Gastrocnemius medialis (tissue), 4 donors: ENCODE measurements around the gene EHD4. TPM values are rescaled to one million over a fixed set of nuclear protein-coding genes. Genes with fewer than 3 reads are reported as not detected.

ENCODE experiments used
- ATAC-seq, 2 donors: fragments of 150-250 bp; one replicate each; pipeline ENCODE4 v1.9.1; 2016
- DNase-seq, 2 donors: peaks; one replicate each; pipeline ENCODE4 v3.0.0-alpha.2; 2019
- H3K27ac ChIP-seq, 4 donors: fragments of 200-600 bp; sonication (generic); 1 replicate in 1 of 4; 2 replicates in 3 of 4; pipeline ENCODE4 v1.5.1; 2016 to 2018; ENCODE audit warnings: mild to moderate bottlenecking in 2 of 4, moderate library complexity in 1 of 4
- H3K27me3 ChIP-seq, 3 donors: fragments of 200-600 bp; sonication (generic) in 2 of 3; 1 replicate in 1 of 3; 2 replicates in 2 of 3; pipeline versions ENCODE4 v1.5.1 to v1.6.0; 2016 to 2019; ENCODE audit warnings: mild to moderate bottlenecking in 1 of 3, moderate library complexity in 1 of 3
- H3K36me3 ChIP-seq, 2 donors: fragments of 200-600 bp; sonication (generic) in 1 of 2; one replicate each; pipeline ENCODE4 v1.5.1; 2017 to 2018
- H3K4me1 ChIP-seq, 2 donors: fragments of 200-600 bp; sonication (generic) in 1 of 2; one replicate each; pipeline ENCODE4 v1.5.1; 2016 to 2017; ENCODE audit warnings: mild to moderate bottlenecking in 2 of 2
- H3K4me3 ChIP-seq, 4 donors: fragments of 200-600 bp; sonication (generic) in 3 of 4; 1 replicate in 1 of 4; 2 replicates in 3 of 4; pipeline ENCODE4 v1.5.1; 2016 to 2019; ENCODE audit warnings: mild to moderate bottlenecking in 2 of 4
- H3K9me3 ChIP-seq, 3 donors: fragments of 200-600 bp; sonication (generic) in 2 of 3; 1 replicate in 1 of 3; 2 replicates in 2 of 3; pipeline ENCODE4 v1.5.1; 2016 to 2019
- POLR2A ChIP-seq, 2 donors: fragments of 450-650 bp; IDR thresholded peaks; one replicate each; pipeline ENCODE4 v1.6.1; 2017; ENCODE audit warnings: antibody characterized with exemption in 2 of 2, mild to moderate bottlenecking in 2 of 2, moderate library complexity in 2 of 2
- in situ Hi-C, 4 donors: fragments of 200-750 bp; cut with MboI; loops; one replicate each; pipeline versions ENCODE4 v1.15.0 to v1.8.0; 2017; ENCODE audit warnings: low sequenced_read_pairs in 4 of 4
- intact Hi-C: fragments of 100-400 bp; cut with DNase I; formaldehyde crosslinking; loops from one replicate; pipeline ENCODE4 v1.15.1; 2023; ENCODE audit warnings: low total_unique reads
- total RNA-seq, 4 donors: library from RNA; depleted of rRNA; stranded (reverse); fragments of >200 nt; gene quantifications; one replicate each; pipeline versions ENCODE4 v1.1.0 to v1.2.3, GENCODE V29; 2016
- TF ChIP-seq, protein P1 (sequence below), 5 experiments: fragments of 450-650 bp in 3 of 5; fragments of 200-600 bp in 2 of 5; sonication (generic) in 2 of 5; IDR thresholded peaks in 4 of 5; conservative IDR thresholded peaks in 1 of 5; 1 replicate in 4 of 5; 2 replicates in 1 of 5; pipeline ENCODE4 v1.5.1; 2016 to 2019; ENCODE audit warnings: antibody characterized with exemption in 5 of 5, mild to moderate bottlenecking in 3 of 5, moderate library complexity in 3 of 5

Gene EHD4
- total RNA-seq, 4 donors from 2014 or later, result 3.8 to 7.1 (median 4.3) TPM

DNA sequence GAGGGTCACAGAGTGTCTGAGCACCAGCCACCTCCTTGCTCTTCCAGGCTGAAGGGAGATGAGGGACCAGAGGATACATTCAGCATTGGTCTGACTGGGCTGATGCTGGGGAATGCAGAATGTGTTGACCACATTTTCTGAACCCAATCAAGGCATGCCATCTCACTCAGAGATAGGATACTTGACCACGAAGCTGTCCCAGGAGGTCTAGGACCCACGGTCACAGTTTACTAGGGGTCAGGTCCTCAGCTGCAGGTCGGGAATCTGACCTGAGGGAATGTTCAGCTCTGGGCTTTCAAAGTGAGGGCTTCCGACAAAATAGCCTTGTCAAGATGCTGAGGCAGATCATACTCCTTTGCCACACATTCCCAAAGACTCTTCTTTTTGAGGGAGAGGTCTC is 28.9 kb upstream of the EHD4 start:
- Histone ChIP-seq H3K27me3 (no peaks in the 10 kb centered on the region), H3K27ac (no peak overlapping the region), H3K36me3 (no peaks in the 10 kb centered on the region), H3K9me3 (no peaks in the 10 kb centered on the region), H3K4me1 (peaks cover 0 to 5% of the 10 kb centered on the region in 2 donors), H3K4me3 (no peak overlapping the region)
- DNase-seq, result no peak
- in situ Hi-C loops (no loop called here), intact Hi-C loops (no loop called here)
- no peak for ATAC-seq
- TF ChIP-seq POLR2A (IDR thresholded peaks at IDR 0.05), result no peak
- TF ChIP-seq, protein P1, sequence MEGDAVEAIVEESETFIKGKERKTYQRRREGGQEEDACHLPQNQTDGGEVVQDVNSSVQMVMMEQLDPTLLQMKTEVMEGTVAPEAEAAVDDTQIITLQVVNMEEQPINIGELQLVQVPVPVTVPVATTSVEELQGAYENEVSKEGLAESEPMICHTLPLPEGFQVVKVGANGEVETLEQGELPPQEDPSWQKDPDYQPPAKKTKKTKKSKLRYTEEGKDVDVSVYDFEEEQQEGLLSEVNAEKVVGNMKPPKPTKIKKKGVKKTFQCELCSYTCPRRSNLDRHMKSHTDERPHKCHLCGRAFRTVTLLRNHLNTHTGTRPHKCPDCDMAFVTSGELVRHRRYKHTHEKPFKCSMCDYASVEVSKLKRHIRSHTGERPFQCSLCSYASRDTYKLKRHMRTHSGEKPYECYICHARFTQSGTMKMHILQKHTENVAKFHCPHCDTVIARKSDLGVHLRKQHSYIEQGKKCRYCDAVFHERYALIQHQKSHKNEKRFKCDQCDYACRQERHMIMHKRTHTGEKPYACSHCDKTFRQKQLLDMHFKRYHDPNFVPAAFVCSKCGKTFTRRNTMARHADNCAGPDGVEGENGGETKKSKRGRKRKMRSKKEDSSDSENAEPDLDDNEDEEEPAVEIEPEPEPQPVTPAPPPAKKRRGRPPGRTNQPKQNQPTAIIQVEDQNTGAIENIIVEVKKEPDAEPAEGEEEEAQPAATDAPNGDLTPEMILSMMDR (IDR thresholded peaks at IDR 0.05 in 4 of 5, conservative IDR thresholded peaks at IDR 0.05 in 1 of 5), result no peak

DNA sequence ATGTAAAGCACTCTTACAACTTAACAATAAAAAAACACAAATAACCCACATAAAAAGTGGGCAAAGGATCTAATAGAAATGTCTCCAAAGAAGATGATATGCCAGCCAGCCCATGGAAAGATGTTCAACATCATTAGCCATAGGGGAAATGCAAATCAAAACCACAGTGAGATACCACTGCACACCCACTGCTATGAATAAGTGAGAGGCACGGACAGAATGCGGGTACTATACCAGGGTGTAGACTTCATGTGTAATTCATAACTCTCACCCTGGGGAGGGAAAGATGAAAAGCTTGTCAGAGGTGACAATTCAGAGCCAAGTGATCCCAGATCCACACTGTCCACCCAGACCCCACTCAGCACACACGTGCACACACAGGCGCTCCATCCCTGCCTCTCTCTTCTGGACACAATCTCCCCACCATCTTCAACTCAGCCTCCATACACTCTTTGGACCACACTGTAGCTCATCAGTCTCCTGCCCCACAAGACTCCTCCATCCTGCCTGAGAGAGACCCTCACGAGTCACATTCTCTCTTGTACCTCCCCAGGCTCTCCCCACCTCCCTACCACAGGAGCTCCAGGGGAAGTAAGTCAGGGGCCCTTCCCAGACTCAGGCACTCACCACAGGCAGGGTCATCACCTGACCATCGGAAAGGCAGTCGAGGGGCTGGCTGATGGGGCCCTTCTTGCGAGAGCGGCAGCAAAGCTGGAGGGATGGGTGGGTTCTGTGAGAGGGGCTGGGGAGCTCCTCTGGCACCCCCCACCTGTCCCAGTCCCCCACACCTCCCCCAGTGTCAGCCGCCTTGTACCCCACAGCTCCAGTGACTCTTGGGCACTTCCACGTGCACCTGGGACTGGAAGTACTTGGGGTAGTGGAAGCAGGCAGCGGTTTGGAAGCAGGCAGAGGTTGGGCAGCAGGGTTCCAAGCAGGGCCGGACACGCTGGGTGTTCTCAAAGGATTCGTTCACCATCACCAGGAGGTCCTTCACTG is 27.2 kb upstream of the EHD4 start:
- ATAC-seq, result no peak
- H3K27ac ChIP-seq, result no peak overlapping the region
- H3K36me3 ChIP-seq, result no peaks in the 10 kb centered on the region
- intact Hi-C loops (no loop called here), in situ Hi-C loops (loop anchor here in 2 of 4 donors (5.0 to 10.0 kb wide), 2 partner anchors 55 to 58 kb away; no protein-coding TSS in a partner anchor)
- TF ChIP-seq, protein P1 (IDR thresholded peaks at IDR 0.05 in 4 of 5, conservative IDR thresholded peaks at IDR 0.05 in 1 of 5), result no peak
- no peak for DNase-seq
- no peaks in the 10 kb centered on the region for H3K9me3 ChIP-seq
- peaks cover 15 to 19% of the 10 kb centered on the region in 2 donors for H3K4me1 ChIP-seq
- no peaks in the 10 kb centered on the region for H3K27me3 ChIP-seq
- no peak overlapping the region for H3K4me3 ChIP-seq

DNA sequence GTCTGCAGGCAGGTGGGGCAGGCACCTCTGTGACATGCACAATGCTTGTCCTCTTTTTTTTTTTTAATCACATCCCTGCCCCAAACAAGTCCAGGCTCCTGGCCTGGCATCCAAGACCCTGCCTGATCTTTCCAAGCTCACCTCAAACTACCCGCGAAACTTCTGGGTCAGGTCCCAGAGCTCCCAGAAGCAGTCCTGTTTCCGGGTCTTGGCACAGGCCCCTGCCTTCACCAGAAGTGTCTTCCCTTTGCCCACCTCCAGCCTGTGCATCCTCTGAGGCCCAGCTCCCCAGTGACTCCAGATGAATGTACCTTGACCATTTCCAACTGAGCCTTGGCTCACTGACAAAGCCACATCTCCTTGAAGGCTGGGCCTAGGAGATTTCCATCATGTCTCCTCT is 25.5 kb upstream of the EHD4 start:
- H3K27ac ChIP-seq, result no peak overlapping the region
- ATAC-seq (no peak), DNase-seq (no peak)
- no peak overlapping the region for H3K4me3 ChIP-seq
- H3K36me3 ChIP-seq, result no peaks in the 10 kb centered on the region
- no peaks in the 10 kb centered on the region for H3K27me3 ChIP-seq
- TF ChIP-seq, protein P1 (IDR thresholded peaks at IDR 0.05 in 4 of 5, conservative IDR thresholded peaks at IDR 0.05 in 1 of 5), result no peak
- no peak for TF ChIP-seq POLR2A (IDR thresholded peaks at IDR 0.05)
- H3K9me3 ChIP-seq, result no peaks in the 10 kb centered on the region
- peaks cover 19 to 24% of the 10 kb centered on the region in 2 donors for H3K4me1 ChIP-seq
- intact Hi-C loops, result no loop called here
- in situ Hi-C loops, result loop anchor here in 2 of 4 donors (5.0 to 10.0 kb wide), 2 partner anchors 57 to 59 kb away; no protein-coding TSS in a partner anchor

DNA sequence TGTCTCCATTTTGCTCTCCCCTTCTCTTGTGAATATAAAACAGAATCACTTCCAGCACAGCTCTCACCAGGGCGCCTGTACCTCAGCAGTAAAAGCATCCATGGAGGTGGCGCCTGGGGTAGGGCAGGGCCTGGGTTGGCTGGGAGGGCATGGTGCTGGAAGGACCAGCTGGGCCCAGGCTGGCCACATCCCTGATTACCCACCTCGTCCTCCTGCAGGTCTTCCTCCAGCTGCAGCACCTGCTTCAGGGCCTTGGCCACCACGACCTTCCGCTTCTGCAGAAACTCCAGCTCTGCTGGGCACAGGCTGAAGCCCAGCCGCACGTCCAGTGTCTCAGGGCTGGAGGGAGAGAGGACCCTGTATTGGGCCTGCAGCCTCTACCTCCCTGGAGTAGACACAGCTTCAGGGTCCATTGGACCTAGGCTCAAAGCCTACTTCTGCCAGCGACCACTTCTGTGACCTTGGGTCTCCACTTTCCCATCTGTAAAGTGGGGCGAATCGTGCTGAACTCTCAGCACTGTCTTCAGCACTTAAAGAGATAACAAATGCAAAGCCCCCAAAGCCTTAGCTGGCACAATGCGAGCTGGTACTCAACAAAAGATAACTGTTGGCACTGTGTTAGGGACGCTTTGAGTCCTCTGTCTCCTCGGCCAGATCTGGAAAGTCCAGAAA is 24.7 kb upstream of the EHD4 start:
- Histone ChIP-seq H3K27me3 (no peaks in the 10 kb centered on the region), H3K27ac (no peak overlapping the region), H3K4me1 (peaks cover 14 to 24% of the 10 kb centered on the region in 2 donors), H3K4me3 (no peak overlapping the region), H3K36me3 (no peaks in the 10 kb centered on the region), H3K9me3 (no peaks in the 10 kb centered on the region)
- DNase-seq (no peak), ATAC-seq (no peak)
- in situ Hi-C loops (loop anchor here in 2 of 4 donors (5.0 to 10.0 kb wide), 2 partner anchors 58 to 60 kb away; no protein-coding TSS in a partner anchor), intact Hi-C loops (no loop called here)
- TF ChIP-seq POLR2A (IDR thresholded peaks at IDR 0.05), result no peak
- TF ChIP-seq, protein P1 (IDR thresholded peaks at IDR 0.05 in 4 of 5, conservative IDR thresholded peaks at IDR 0.05 in 1 of 5), result no peak
